Measurements from ENCODE around the gene PRM3.
"Not testable (repeated sequence)": the region's sequence is repeated elsewhere in the genome, so short reads cannot be mapped to it uniquely, and the experiment has no call there.

The PRM3 gene

GRCh38 chr16:11303405-11304138 is 30.1 kb upstream of the PRM3 start:
- no peak for DNase-seq

DNA sequence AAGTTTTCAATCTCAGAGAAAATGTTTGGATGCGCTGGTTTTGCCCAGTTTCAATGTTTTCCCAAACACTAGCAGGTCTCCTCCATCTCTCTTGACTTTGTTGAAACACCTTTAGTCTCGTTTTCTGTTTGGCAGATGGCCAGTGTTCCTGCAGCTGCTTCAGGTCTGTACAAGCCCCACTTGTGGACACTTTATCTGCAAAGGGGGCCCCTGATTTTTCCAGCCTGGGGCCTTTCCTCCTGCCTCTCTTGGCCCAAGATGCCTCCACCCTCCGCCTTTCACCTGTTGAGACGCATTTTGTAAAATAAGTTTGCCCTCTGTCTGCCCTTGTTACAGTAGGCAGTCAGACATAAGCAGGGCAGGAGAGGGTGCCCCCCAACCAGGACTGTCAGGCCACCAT is 29.5 kb upstream of the PRM3 start:
- no peak for DNase-seq

- no peak for DNase-seq
These were observed 28.4 kb upstream of the PRM3 start for GRCh38 chr16:11301645-11302501.

DNA sequence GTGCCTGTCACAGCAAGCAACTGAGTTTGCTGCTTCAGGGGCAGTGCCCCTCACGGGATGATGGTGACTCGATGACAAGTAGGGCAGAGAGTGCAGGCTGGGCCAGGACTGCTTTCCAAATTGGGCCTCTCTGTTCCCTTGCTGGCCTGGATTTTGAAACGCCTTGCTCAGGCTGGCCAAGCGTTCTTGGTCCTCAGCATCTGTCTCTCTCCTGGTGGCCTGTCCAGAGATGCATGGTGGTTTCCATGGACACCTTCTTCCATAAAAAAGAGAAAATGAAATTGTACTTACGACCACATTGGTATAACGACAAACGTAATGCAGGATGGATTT is 27.1 kb upstream of the PRM3 start:
- no peak for DNase-seq

GRCh38 chr16:11299865-11300559 is 26.6 kb upstream of the PRM3 start:
- DNase-seq: no peak

DNA sequence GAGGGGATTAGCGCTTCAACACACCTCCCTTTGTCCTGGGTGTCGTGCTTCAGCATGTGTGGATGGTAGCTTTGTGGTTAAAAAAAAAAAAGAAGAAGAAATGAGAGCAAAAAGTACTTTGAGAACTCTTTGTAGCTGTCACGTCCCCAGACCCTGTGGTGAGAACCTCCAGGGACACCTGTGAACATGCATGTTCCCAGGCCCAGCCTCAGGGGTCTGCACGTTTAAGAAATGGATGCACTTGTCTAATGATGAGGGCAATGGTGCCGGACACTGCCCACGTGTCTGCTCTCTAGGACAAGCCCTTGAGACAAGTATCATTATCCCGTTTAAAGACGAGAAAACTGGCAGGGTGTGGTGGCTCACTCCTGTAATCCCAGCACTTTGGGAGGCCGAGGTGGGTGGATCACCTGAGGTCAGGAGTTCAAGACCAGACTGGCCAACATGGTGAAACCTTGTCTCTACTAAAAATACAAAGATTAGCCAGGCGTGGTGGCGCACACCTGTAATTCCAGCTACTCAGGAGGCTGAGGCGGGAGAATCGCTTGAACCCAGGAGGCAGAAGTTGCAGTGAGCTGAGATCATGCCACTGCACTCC is 25.6 kb upstream of the PRM3 start:
- DNase-seq: not testable (repeated sequence)

DNA sequence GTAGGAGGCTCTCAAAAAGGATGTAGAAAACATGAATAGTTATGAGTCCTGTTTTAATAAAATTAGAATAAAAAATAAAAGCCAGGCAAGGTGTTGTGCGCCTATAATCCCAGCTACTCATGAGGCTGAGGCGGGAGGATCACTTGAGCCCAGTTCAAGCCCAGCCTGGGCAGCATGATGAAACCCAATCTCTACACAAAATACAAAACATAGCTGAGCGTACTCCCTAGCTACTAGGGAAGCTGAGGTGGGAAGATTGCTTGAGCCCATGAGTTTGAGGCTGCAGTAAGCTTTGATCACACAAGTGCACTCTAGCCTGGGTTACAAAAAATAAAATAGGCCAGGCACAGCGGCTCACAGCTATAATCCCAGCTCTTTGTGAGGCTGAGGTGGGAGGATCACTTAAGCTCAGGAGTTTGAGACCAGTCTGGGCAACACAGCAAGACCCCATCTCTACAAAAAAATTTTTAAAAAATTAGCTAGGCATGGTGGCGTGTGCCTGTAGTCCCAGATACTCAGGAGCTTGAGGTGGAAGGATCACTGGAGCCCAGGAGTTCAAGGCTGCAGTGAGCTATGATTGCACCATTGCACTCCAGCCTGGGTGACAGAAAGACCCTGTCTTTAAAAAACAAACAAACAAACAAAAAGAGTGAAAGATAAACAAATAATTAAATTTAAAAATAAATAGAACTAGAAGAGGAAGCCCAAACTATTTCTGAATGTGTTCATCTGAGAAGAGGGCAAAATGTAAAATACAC is 24.9 kb upstream of the PRM3 start:
- DNase-seq: no peak

DNA sequence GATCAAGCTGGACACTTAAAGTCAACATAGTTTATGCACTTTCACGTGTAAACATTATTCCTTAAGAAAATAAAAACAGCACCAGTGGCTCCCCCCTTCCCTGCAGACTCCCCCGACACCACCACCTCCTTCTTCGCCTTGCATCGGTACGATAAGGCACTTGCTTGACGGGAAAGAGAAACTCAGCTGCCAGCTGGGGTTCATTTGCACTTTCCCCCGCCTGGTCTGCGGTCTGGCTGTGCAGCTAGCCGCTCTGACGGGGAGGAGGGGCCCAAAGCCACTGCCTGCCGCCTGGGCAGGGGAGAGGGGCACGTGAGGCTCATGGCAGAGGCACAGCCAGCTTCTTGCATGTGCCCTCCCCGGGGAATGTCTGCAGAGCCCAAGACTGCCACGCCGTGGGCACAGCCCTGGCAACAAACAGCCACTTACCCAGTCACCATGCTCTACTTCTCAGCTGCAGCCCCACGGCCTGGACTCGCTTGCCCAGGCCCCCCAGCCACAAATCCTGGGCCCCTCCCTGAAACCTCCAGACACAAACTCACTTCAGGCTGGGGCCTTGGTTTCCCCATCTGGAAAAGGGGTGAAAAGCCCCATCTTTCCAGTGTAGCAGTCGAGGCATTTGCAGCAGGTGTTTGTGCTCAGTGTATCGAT is 24.2 kb upstream of the PRM3 start:
- peak; percentile 62 for DNase-seq

DNA sequence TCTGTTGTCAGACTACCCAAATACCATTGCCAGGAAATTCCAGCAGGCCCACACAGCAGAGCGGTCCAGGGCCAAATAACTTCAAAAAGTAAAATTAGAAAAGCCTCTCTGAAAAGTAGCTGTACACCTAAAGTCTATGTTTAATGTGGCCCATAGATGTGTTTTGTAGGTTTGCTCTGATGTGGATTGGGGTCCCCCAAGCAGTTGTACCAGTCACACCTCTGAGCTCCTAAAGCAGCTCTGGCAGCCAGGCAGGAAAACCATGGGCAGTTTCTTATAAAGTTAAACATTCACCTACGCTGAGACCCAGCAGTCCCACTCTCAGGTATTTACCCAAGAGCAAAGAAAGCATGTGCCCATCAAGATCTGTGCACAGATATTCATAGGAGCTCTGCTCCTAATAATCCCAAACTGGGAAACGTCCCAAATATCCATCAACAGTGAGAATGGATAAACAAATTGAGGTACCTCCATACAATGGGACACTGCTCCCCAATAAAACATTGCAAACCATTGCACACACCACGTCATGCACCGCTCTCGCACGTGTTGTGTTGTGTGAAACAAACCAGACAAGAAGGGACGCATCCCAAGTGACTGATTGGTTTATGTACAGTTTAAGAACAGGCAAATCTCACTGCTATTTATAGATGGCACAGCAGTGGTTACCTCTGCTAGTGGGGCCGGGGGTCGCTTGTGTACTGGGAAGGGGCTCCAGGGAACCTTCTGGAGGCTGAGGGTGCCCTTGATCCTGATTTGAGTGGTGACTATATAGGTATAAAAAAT is 23.5 kb upstream of the PRM3 start:
- no peak for DNase-seq

DNA sequence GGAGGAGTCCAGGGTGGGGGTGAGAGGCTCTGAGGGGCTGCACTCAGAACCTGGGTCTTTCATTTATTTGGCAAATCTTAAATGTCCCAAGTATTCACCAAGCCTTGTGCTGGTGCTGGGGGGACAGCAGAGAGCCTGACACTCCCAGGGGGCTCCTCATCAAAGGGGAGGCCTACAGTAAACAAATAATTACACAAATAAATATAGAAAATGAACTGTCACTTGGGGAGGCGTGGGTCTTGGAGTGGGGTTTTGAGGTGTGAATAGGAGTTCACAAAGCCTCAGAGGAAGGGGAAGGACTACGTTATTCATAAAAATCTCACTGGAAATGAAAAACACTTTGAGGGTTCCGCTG is 22.9 kb upstream of the PRM3 start:
- no peak for DNase-seq

DNA sequence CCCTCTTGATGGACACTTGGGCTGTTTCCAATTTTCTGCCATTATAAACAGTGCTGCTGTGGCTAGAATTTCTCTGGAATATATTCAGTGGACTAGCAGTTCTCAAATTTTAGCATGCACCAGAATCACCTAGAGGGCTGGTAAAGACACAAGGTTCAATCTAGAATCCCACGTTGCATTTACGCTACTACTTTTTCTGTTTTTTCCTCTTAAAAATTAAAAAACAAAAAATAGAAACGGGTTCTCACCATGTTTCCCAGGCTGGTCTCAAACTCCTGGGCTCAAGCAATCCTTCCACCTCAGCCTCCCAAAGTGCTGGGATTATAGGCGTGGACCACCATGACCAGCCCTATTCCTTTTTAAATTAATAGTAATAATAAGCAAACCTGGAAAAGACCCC is 22.2 kb upstream of the PRM3 start:
- DNase-seq: no peak

DNA sequence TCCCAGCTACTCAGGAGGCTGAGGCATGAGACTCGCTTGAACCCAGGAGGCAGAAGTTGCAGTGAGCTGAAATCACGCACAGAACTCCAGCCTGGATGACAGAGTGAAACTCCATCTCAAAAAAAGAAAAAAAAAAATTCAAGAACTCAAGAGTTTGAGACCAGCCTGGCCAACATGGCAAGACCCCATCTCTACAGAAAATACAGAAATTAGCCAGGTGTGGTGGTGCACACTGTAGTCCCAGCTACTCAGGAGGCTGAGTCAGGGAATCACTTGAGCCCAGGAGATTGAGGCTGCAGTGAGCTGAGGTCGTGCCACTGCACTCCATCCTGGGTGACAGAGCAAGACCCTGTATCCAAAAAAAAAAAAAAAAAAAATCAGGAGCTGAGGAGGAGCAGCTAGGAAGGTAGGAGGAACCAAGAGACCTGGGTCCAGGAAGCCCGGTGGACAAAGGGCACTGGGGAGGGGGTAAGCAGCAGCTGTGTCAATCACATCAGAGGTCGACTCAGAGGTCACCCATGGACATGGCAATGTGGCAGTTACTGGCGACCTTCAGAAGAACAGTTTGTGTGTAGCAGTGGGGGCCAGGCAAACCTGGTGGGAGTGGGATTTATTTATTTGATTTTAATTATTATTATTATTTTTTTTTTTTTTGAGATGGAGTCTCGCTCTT is 18.8 kb upstream of the PRM3 start:
- DNase-seq: no peak

GRCh38 chr16:11291091-11291703 is 17.8 kb upstream of the PRM3 start:
- no peak for DNase-seq

- no peak for DNase-seq
These were observed 16.9 kb upstream of the PRM3 start for GRCh38 chr16:11290102-11290893.

DNA sequence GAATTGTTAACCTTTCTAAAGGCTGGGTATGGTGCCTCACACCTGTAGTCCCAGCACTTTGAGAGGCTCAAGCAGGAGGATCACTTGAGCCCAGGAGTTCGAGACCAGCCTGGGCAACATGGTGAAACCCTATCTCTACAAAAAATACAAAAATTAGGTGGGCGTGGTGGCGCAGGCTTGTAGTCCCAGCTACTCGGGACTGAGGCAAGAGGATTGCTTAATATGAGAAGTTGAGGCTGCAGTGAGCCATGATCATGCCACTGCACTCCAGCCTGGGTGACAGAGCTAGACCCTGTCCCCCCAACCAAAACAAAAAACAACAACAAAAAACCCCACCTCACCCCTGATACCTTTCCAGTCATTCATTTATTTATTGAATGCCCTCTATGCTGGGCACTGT is 16.3 kb upstream of the PRM3 start:
- not testable (repeated sequence) for DNase-seq

GRCh38 chr16:11289202-11289601 is 15.8 kb upstream of the PRM3 start:
- no peak for DNase-seq

- DNase-seq: no peak
These were observed 12.4 kb upstream of the PRM3 start for GRCh38 chr16:11285842-11286241.

DNA sequence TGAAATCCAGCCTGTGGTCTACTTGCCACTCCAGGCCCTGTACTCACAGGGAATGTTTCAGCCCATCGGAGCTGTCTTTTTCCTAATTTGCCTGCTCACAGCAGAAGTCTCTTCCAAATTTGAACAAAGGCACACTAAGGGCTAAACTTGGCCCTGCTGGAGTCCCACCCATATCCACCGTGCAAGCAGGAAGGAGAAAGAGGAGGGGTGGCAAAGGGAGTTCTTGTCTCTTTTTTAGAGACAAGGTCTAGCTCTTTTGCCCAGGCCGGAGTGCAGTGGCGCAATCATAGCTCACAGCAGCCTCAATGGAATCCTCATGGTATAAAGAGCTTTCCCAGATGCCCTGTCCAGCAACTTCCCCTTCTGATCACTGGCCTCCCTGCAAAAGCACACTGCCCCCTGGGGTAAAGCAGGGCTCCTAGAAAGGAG is 10.4 kb upstream of the PRM3 start:
- no peak for DNase-seq

All from stimulated activated CD4-positive, alpha-beta T cell treated with anti-CD3 and anti-CD28 coated beads, Interleukin-4, amount 100 ng/mL, for 24 hours (primary cell).